ENCODE measurements around the gene PDE10A.

DNA sequence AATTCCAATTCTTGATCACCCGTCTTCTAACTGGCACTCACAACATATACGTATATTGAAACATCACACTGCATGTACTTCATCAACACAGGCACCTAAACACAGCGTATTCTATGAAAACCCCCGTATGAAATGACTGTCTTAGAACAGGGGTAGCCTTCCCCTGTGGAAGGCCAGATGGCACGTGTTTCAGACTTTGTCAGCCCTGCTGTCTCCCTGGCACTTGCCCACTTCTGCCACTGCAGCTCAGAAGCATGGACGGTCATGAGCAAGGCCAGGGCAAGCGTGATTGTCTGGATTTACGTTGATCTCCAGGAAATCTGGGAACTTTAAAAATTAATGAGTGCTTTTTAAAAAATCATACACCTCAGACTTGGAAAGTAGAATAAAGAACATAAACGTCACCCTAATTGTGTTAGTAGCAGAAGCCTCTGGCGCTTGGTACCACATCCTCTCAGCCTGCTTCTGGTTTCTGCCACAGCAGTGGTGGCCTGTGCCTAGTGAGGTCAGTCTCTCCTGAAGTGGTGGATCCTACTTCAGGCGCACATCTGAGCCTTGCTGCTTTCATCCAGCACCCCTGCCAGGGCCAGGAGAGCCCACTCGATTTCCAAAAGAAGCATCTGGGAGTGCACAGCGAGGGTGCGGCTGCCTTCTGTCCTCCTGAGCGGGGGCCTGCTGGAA, 18.3 kb downstream of the PDE10A start:
- TF ChIP-seq CREB1 (CRISPR knock-in tag; IDR thresholded peaks at IDR 0.05) (no peak), MXD4 (CRISPR knock-in tag; IDR thresholded peaks at IDR 0.05; ENCODE audit: borderline replicate concordance) (no peak)
- TF ChIP-seq, protein P1, sequence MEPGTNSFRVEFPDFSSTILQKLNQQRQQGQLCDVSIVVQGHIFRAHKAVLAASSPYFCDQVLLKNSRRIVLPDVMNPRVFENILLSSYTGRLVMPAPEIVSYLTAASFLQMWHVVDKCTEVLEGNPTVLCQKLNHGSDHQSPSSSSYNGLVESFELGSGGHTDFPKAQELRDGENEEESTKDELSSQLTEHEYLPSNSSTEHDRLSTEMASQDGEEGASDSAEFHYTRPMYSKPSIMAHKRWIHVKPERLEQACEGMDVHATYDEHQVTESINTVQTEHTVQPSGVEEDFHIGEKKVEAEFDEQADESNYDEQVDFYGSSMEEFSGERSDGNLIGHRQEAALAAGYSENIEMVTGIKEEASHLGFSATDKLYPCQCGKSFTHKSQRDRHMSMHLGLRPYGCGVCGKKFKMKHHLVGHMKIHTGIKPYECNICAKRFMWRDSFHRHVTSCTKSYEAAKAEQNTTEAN (CRISPR knock-in tag; IDR thresholded peaks at IDR 0.05) = no peak
- TF ChIP-seq, protein P2, sequence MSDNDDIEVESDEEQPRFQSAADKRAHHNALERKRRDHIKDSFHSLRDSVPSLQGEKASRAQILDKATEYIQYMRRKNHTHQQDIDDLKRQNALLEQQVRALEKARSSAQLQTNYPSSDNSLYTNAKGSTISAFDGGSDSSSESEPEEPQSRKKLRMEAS (CRISPR knock-in tag; IDR thresholded peaks at IDR 0.05) = no peak

Data from WTC11 (cell line).